ENCODE measurements around the gene KCNIP2. TPM values are rescaled to one million over a fixed set of nuclear protein-coding genes. Genes with fewer than 3 reads are reported as not detected.
A peak's percentile ranks its signal among the peaks of the same experiment; 100 is the strongest.

Gene KCNIP2
- total RNA-seq, 1 donor from 2014 or later: 7.1 TPM

DNA sequence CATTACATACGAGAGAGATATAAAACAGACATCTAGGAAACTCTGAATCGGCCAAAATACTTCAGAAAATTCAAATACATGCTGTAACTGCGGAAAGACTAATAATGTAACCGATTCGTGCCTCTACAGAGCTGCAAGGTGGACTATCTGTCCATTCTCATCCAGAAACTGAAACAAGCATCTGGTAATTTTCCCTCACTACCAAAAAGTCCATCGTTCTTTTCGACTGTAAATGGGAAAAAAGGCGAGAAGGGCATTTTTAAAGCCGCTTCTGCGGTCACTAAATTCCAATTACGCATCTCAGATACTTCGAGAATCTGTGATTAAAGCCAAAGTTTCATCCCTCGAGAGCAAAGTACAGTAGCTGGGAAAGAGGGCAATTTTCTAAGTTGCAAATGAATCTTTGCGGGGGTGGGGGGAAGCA, 26.7 kb downstream of the KCNIP2 start:
- POLR2A ChIA-PET: interaction anchor here (0.6 to 4.5 kb wide), 10 partner anchors 12 to 926 kb away, joined by 3 to 96 read pairs (median 4); partner anchors contain the start of gene NPM3
- CTCF ChIA-PET: interaction anchor here (1.3 to 4.8 kb wide), 2 partner anchors 20 to 24 kb away, joined by 3 to 26 read pairs; no protein-coding TSS in a partner anchor
- intact Hi-C loops (cut with micrococcal nuclease): no loop called here
- DNase-seq: no peak
- H3K36me3 Mint-ChIP-seq (ENCODE audit: low read depth): peaks cover 42% of the 10 kb centered on the region
- no peaks in the 10 kb centered on the region for H3K9me3 Mint-ChIP-seq
- ATAC-seq (ENCODE audit: low read depth): no peak
- TF ChIP-seq, protein P1, sequence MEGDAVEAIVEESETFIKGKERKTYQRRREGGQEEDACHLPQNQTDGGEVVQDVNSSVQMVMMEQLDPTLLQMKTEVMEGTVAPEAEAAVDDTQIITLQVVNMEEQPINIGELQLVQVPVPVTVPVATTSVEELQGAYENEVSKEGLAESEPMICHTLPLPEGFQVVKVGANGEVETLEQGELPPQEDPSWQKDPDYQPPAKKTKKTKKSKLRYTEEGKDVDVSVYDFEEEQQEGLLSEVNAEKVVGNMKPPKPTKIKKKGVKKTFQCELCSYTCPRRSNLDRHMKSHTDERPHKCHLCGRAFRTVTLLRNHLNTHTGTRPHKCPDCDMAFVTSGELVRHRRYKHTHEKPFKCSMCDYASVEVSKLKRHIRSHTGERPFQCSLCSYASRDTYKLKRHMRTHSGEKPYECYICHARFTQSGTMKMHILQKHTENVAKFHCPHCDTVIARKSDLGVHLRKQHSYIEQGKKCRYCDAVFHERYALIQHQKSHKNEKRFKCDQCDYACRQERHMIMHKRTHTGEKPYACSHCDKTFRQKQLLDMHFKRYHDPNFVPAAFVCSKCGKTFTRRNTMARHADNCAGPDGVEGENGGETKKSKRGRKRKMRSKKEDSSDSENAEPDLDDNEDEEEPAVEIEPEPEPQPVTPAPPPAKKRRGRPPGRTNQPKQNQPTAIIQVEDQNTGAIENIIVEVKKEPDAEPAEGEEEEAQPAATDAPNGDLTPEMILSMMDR (IDR thresholded peaks at IDR 0.05): no peak
- H3K4me1 Mint-ChIP-seq: peaks cover 50% of the 10 kb centered on the region
- peak overlapping the region; percentile 98 for H3K4me3 Mint-ChIP-seq
- peak overlapping the region; percentile 99 for H3K27ac Mint-ChIP-seq
- H3K27me3 Mint-ChIP-seq: no peaks in the 10 kb centered on the region

DNA sequence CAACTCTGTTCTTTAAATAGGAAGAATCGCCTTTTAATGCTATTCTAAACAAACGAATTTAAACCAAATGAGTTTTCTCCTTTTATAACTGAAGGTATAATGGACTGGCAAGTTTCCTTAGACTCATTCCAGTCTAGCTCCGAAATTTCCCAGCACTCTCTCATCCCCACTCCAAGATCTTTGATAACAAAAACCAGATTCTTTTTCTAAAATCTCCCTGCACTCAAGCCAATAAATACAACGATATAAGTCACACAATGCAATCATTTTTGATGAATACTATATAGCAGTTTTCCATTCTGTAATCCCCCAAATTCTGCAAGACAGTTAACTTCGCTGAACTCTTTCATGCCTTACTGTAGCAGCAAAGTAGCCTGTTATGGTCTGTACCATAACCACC, 27.2 kb downstream of the KCNIP2 start:
- DNase-seq (no peak), ATAC-seq (ENCODE audit: low read depth) (no peak)
- intact Hi-C loops (cut with micrococcal nuclease): no loop called here
- H3K27me3 Mint-ChIP-seq: no peaks in the 10 kb centered on the region
- peaks cover 46% of the 10 kb centered on the region for H3K36me3 Mint-ChIP-seq (ENCODE audit: low read depth)
- POLR2A ChIA-PET: interaction anchor here (1.1 to 4.5 kb wide), 5 partner anchors 10 to 155 kb away, joined by 3 to 96 read pairs (median 43); partner anchors contain the start of gene NPM3
- TF ChIP-seq, protein P1 (IDR thresholded peaks at IDR 0.05): no peak
- H3K27ac Mint-ChIP-seq: peak overlapping the region; percentile 99
- peak overlapping the region; percentile 98 for H3K4me3 Mint-ChIP-seq
- CTCF ChIA-PET: interaction anchor here (1.0 to 4.8 kb wide), 4 partner anchors 20 to 74 kb away, joined by 3 to 26 read pairs (median 4); no protein-coding TSS in a partner anchor
- H3K4me1 Mint-ChIP-seq: peaks cover 50% of the 10 kb centered on the region
- no peaks in the 10 kb centered on the region for H3K9me3 Mint-ChIP-seq

DNA sequence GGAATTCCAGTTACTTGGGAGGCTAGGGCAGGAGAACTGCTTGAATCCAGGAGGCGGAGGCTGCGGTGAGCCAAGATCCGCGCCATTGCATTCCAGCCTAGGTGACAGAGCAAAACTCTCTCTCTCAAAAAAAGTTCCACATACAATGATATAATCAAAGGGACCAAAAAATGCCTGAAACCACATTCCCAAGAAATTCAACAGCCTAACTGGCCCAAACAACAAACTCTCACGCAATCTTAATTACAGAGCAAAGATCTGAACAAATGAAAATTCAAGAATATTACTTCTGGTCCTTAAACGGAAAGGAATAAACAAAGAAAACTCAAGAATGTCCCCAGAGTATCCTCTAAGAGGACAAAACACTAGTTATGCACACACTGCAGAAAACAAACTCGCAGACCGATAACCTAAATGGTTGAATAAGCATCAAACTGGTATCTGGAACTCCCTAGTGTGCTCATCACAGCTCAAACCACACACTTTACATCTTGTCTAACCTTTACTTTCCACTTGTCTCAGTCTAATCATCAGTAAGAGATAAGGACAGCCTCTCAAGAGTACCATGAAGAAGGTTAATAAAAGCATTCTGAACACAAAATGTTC, 29.0 kb downstream of the KCNIP2 start:
- peaks cover 61% of the 10 kb centered on the region for H3K36me3 Mint-ChIP-seq (ENCODE audit: low read depth)
- H3K4me1 Mint-ChIP-seq: peaks cover 61% of the 10 kb centered on the region
- H3K9me3 Mint-ChIP-seq: no peaks in the 10 kb centered on the region
- ChIA-PET POLR2A (interaction anchor here (0.6 to 1.9 kb wide), 4 partner anchors 9 to 89 kb away, joined by 3 to 6 read pairs (median 4); partner anchors contain the start of gene NPM3), CTCF (interaction anchor here (0.6 to 1.3 kb wide), 5 partner anchors 22 to 673 kb away, joined by 3 to 5 read pairs (median 3); no protein-coding TSS in a partner anchor)
- no peaks in the 10 kb centered on the region for H3K27me3 Mint-ChIP-seq
- DNase-seq (no peak), ATAC-seq (ENCODE audit: low read depth) (peak; percentile 26)
- intact Hi-C loops (cut with micrococcal nuclease): loop anchor here (1.0 to 2.0 kb wide), 6 partner anchors 10 to 580 kb away; partner anchors contain the start of genes FBXW4, NFKB2 and NPM3
- peak overlapping the region; percentile 98 for H3K4me3 Mint-ChIP-seq
- TF ChIP-seq, protein P1 (IDR thresholded peaks at IDR 0.05): no peak
- peak overlapping the region; percentile 99 for H3K27ac Mint-ChIP-seq

DNA sequence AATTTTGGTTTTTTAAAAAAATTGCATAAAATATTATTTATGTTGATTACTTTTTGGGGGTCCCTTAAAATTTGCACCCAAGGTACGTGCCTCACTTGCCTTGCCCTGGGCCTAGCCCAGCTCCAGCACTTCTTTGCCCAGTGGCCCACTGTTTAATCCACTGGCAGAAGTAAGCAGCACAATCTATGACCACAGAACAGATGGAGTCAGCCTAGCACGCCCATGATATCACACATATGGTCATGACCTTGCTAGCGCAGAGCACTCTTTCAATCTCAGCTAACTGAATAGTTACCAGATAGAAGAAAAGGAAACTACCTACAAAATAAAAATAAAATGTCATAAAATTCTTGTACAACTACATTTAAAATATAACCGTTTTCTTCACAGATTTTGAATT, 31.0 kb downstream of the KCNIP2 start:
- Mint-ChIP-seq H3K4me1 (peaks cover 50% of the 10 kb centered on the region), H3K27me3 (no peaks in the 10 kb centered on the region), H3K4me3 (no peak overlapping the region), H3K9me3 (no peaks in the 10 kb centered on the region), H3K27ac (no peak overlapping the region), H3K36me3 (ENCODE audit: low read depth) (peaks cover 75% of the 10 kb centered on the region)
- ATAC-seq (ENCODE audit: low read depth): no peak
- DNase-seq: no peak
- ChIA-PET POLR2A (interaction anchor here (0.9 kb wide), 1 partner anchor 16 kb away, joined by 3 read pairs; no protein-coding TSS in a partner anchor), CTCF (interaction anchor here (1.1 to 1.5 kb wide), 3 partner anchors 29 to 197 kb away, joined by 3 to 8 read pairs (median 4); no protein-coding TSS in a partner anchor)
- TF ChIP-seq, protein P1 (IDR thresholded peaks at IDR 0.05): no peak
- intact Hi-C loops (cut with micrococcal nuclease): no loop called here

DNA sequence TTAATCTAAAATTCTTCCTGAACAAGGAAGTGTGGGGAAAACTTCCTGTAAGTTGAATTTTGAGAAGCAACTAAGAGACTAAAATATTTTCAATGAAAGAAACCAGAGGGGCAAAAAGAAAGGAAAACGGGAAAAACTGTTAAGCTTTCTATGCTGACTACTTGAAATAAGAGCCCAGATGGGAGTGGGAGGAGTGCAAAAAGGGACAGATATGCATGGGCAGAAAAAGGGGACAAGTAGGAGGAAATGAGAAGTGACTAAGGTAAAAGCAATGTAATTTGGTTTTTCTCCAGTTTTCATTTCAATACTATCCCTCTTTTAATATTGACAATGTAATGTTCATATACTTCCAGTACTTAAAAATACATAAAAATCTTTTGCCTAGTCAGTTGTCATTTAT, 36.4 kb downstream of the KCNIP2 start:
- Mint-ChIP-seq H3K4me1 (peaks cover 11% of the 10 kb centered on the region), H3K4me3 (no peak overlapping the region), H3K27ac (no peak overlapping the region), H3K36me3 (ENCODE audit: low read depth) (peaks cover 77% of the 10 kb centered on the region), H3K9me3 (no peaks in the 10 kb centered on the region), H3K27me3 (no peaks in the 10 kb centered on the region)
- no peak for ATAC-seq (ENCODE audit: low read depth)
- DNase-seq: no peak
- ChIA-PET CTCF (no interaction called here), POLR2A (interaction anchor here (1.0 to 2.3 kb wide), 2 partner anchors 8 to 20 kb away, joined by 3 to 5 read pairs; no protein-coding TSS in a partner anchor)
- TF ChIP-seq, protein P1 (IDR thresholded peaks at IDR 0.05): no peak
- intact Hi-C loops (cut with micrococcal nuclease): no loop called here
